ENCODE data around the gene IDH2. TPM values are rescaled to one million over a fixed set of nuclear protein-coding genes. Genes with fewer than 3 reads are reported as not detected.

Gene IDH2
- total RNA-seq, 1 experiment from 2014 or later, result 48.1 TPM

- CTCF ChIA-PET, result no interaction called here
- Histone ChIP-seq H3K4me3 (replicated peaks in 1 of 2; ENCODE audit: low read depth in 1 of 2, low read length in 2 of 2) (no peak overlapping the region), H3K27me3 (ENCODE audit: insufficient read depth, low read length) (no peaks in the 10 kb centered on the region), H3K36me3 (ENCODE audit: control insufficient read depth in 1 of 2, insufficient read depth in 2 of 2, low read length in 2 of 2) (no peaks in the 10 kb centered on the region), H3K4me1 (ENCODE audit: control insufficient read depth in 1 of 2, insufficient read depth in 2 of 2, low read length in 2 of 2) (peaks cover 11 to 25% of the 10 kb centered on the region in 2 experiments; a peak in 2 of 4 replicates), H3K9ac (ENCODE audit: low read length) (no peak overlapping the region), H3K79me2 (ENCODE audit: insufficient read depth, low read length) (no peaks in the 10 kb centered on the region), H2AFZ (ENCODE audit: low read depth, low read length, poor library complexity, severe bottlenecking) (no peak overlapping the region), H3K9me3 (ENCODE audit: control insufficient read depth in 1 of 2, insufficient read depth in 1 of 2, low read depth in 1 of 2, low read length in 2 of 2) (no peaks in the 10 kb centered on the region), H3K4me2 (ENCODE audit: low read length) (no peak overlapping the region), H3K27ac (ENCODE audit: low read depth, low read length) (no peak overlapping the region), H4K20me1 (ENCODE audit: insufficient read depth) (no peaks in the 10 kb centered on the region), H3K9me2 (ENCODE audit: insufficient read depth) (no peaks in the 10 kb centered on the region)
- ATAC-seq (no peak), DNase-seq (ENCODE audit: low read depth, low spot score) (no peak)
- RAD21 ChIA-PET (ENCODE audit: low non-redundant PET in 1 of 2, low total read pairs in 2 of 2, uncharacterized antibody in 2 of 2, unreplicated experiment in 2 of 2), result no interaction called here
- intact Hi-C loops (cut with micrococcal nuclease), result no loop called here
- no TSS peak for BruUV-seq (replicated peaks)
- POLR2A ChIA-PET, result no interaction called here
- TF ChIP-seq EGR1 (IDR thresholded peaks at IDR 0.05; ENCODE audit: low read depth) (no peak), TCF7L2 (IDR thresholded peaks at IDR 0.05; ENCODE audit: borderline replicate concordance, extremely low read depth, insufficient read depth, insufficient read length) (no peak), YY1 (IDR thresholded peaks at IDR 0.05; ENCODE audit: extremely low read depth, insufficient replicate concordance, low read depth, low read length) (no peak), MAX (IDR thresholded peaks at IDR 0.05) (no peak), ZFX (IDR thresholded peaks at IDR 0.05) (no peak), POLR2A (IDR thresholded peaks at IDR 0.05; ENCODE audit: borderline replicate concordance, extremely low read depth, insufficient read depth, insufficient read length) (no peak), EZH2 (IDR thresholded peaks at IDR 0.05) (no peak), RAD21 (IDR thresholded peaks at IDR 0.05; ENCODE audit: low read depth) (no peak), ELF1 (IDR thresholded peaks at IDR 0.05; ENCODE audit: borderline replicate concordance, low read depth) (no peak), CBX3 (IDR thresholded peaks at IDR 0.05; ENCODE audit: low read depth) (no peak), ATF3 (IDR thresholded peaks at IDR 0.05) (no peak), CEBPB (IDR thresholded peaks at IDR 0.05; ENCODE audit: low read depth) (no peak), JUND (IDR thresholded peaks at IDR 0.05) (no peak), SP1 (IDR thresholded peaks at IDR 0.05; ENCODE audit: low read depth) (no peak), REST (IDR thresholded peaks at IDR 0.05; ENCODE audit: low read depth) (no peak), EZH2phosphoT487 (IDR thresholded peaks at IDR 0.05; ENCODE audit: borderline replicate concordance) (no peak)
These were observed 59.9 kb downstream of the IDH2 start for GRCh38 chr15:90042356-90042755.
